Dermis blood vessel endothelial cell (primary cell): ENCODE measurements around the gene HNRNPA1L2. TPM values are rescaled to one million over a fixed set of nuclear protein-coding genes. Genes with fewer than 3 reads are reported as not detected.
A peak's percentile ranks its signal among the peaks of the same experiment; 100 is the strongest.
"Not testable (repeated sequence)": the region's sequence is repeated elsewhere in the genome, so short reads cannot be mapped to it uniquely, and the experiment has no call there.

Experiments used
- DNase-seq: peaks from one replicate; pipeline ENCODE4 v3.0.0; 2010
- total RNA-seq: library from RNA; depleted of rRNA; stranded (reverse); fragments of >200 nt; gene quantifications from 2 replicates; pipeline ENCODE4 v1.2.3, GENCODE V29; 2014

HNRNPA1L2 gene
- 2.2 and 4.0 TPM in 2 replicates for total RNA-seq

DNA sequence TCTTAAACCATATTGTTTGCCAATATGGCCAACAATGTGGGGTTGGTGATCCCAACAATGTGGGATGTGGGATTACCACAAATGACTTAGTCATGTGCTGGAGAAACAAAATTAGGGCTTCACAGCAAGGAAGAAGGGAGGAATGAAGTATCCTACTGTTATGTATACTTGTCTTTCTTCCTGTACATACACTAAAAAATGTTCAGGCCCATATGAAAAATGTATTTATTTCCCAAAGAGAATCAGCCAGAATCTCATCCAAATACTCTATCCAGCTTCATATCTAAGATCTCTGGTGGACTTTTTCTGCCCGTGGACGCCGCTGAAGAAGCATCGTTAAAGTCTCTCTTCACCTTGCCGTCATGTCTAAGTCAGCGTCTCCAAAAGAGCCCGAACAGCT lies at the start of gene HNRNPA1L2:
HNRNPA1L2 (plus strand) TSS at position 301 of the 400 bp plus-strand sequence; CDS start at position 363, 62 bp downstream.
- DNase-seq, result no peak

DNA sequence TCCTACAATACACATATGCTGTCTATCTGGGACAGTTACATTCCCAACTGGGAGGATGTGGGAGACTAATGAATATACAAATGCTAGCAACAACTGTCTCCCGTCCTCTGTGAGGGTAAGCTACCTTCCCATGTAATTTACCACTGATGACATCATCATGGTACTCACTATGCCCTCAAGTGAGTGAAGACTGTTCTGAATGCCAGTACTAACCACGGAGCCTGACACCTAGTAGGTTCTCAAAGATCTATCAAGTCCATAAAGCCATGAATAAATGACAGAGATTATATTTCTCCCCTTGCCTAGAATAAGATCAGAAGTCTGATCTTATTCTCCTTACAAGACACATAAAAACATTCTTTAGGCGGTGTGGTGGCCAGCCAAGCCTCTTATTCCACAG lies 49.1 kb upstream of the HNRNPA1L2 start:
- not testable (repeated sequence) for DNase-seq

DNA sequence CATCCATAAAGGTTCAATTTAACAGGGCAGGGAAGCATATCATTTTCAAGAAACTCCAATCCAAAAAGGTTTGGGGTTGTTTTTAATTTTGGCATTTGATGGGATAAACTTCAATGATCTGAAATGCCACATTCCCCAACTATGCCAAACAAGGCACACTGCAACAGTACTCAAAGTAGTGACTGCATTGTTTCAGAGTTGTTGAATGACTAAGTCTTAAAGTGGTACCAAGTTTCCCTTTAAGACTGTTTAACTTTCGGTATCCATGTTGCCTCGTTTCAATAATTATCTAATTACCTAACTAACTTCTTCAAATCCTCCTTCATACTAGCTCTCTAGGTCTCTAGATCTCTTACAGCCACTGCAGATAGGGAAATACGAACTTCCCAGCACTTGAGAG lies 48.4 kb upstream of the HNRNPA1L2 start:
- DNase-seq, result not testable (repeated sequence)

DNA sequence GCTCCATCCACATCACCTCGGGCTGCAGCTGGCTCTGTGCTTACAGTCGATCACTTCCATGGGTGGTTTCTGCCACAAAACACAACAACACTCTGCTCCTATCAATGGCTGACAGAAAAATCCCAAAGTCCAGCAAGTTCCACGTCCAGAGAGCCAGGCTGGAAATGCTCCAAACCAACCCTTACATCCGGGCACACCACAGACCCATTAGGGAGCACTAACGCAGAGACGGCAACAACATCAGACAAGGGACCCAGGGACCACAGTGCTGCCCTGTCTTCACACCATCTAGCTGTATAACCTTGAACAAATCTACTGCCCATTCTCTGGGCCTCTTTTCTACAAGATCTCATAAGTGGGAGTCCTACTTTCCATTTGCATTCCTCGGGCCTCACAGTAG lies 47.9 kb upstream of the HNRNPA1L2 start:
- DNase-seq, result not testable (repeated sequence)

DNA sequence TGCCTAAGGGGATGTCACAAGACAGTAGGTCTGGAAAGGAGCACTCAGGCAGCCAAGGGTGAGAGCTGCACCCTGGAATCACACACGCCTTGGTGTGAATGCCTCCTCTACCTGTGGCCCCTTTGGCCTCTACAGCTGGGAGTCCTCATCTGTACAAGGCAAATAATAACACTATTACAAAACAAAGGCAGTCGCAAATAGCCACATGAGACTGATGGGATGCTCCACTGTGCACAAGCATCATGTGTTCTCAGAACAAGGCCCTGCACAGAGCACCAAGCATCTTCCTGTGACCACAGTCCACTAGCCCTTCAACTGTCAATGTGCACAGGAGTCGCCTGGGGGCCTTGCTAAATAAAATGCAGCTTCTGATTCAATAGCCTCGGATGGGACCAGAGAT lies 44.6 kb upstream of the HNRNPA1L2 start:
- DNase-seq, result no peak

DNA sequence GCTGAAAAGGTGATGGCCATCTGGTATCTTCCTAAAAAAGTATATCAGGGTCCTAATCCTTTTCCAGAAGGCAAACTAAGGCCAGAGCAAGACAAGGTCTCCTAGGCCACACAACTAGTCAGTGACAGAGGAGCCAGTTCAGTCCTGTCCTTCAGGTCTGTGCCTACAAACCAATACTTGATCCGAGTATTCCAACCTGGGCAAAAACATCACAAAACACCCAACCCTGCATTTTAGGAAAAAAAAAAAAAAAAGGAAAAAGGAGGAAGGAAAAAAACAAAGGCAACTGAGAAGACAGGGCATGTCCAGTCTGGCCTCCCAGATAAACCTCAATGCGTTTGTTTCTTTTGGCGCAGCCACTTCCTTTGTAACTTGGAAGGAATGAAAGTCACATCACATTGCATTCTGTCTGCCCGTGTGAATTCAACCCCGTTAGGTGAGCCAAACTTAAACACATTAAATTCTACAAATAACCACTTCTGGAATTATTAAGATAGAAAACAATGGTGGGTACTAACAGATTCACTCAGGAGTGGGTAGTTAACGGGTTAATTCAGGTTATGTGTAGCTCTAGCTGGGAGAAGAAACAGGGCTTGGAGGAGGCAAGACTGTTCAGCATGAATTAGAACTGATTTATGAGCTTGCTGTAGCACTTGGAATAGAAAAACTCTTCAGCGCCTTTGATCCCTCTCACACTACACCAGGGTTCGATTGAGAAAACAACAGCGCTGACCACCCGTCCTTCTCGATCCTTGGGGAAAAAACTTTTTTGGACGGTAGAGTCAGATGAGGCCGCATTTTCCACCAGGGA lies 43.0 kb upstream of the HNRNPA1L2 start:
- DNase-seq, result peak; percentile 79

DNA sequence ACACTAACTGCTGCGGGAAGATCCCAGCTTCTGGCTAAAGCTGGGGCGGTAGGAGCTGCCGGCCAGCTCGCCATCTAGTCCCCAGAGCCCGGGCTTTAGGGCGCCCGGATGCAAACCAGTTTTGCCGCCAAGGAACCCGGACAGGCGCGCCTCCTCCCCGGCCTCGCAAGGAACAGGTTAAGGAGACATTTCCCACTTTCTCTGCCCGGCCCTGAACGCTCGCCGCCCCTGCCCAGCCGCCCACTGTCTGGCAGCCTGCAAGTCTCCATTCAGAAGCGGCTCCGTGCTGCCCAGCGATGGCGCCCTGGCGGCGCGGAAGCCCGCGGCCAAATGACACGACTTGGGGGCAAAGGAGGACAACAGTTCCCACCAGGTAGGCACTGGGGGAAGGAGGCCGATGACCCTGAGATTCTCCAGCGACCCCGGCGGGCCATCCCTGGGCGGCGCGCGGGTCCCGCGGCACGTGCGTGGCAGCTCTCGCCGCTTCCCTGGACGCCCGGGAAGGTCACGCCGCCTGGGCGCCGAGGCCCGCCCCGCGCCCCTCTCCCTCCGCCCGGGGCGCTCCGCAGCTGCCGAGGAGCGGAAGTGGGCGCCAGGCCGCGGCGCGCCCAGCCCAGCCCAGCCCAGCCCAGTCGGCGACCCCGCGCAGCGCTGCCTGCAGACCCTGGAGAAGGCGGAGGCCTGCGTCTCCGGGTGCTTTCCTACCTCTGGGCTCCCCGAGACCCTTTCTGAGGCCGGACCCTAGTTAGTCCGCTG lies 42.2 kb upstream of the HNRNPA1L2 start:
- DNase-seq, result peak; percentile 50

DNA sequence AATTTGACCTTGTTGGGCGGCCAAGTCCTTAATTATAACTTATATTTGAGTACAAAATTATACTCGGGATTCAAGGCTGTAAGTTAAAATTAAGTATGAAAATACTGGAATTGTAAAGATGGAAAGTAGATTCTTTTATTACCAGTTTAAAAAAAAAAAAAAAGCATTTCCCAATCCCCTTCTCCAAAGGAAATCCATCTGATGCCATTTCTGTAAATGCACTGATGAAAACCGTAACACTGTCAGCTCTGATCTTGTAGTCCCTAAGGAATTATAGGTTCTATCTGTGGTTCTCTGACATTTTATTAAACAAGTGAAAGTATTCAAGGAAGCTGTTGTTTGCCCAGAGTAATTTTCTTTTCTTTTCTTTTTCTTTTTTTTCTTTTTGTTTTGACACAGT lies 41.6 kb upstream of the HNRNPA1L2 start:
- no peak for DNase-seq

DNA sequence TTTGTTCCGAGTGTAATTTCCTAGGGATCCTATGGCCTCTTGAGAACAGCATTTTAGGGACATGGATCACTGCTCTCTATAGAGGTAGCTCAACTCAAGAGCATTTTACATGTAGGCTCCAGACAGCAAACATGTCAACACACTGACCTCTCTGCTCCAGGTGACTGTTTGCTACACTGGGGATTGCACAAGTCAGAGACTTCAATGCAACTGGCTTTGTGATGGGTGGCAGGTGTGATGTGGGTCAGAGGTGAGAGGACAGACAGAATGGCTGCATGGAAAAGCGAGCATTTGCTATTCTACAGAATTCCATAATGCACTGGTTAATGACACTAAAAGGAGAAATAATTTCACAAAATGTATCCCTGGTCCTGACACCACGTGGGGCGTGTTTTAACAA lies 38.9 kb upstream of the HNRNPA1L2 start:
- DNase-seq, result not testable (repeated sequence)

DNA sequence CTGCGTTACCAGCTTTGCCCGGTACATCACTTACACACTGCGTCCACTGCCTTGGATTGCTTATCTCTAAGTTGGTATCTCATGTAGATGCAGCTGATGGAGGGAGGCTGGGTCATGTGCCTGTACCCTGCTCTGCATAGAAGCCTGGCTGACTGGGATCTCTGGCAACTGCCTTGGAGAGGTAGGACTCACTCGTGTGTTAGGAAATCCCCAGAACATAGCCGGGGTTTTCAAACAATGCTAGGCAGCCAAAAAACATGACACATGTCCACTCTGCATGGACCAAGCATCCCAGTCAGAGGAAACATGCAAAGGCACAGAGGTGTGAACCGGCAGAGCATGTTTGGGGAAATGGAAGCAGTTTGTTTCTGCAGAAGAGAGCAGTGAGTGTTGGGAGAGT lies 36.1 kb upstream of the HNRNPA1L2 start:
- DNase-seq, result not testable (repeated sequence)

DNA sequence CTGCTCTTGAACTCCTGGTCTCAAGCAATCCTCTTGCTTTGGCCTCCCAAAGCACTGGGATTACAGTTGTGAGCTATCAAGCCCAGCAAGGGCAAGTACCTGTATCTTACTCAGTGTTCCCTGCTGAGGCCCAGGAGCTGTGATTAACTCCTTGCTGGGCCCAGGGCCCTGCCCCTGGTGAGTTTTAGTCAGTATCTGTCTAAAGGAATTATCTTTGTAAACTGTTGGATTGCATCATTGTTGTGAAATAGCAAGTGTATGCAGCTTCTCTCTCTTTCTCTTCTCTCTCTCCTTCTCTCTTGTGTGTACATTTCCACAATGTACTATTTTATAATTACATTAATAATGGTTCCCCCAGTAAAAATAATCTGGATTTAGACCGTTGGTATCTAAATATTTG lies 35.4 kb upstream of the HNRNPA1L2 start:
- not testable (repeated sequence) for DNase-seq

DNA sequence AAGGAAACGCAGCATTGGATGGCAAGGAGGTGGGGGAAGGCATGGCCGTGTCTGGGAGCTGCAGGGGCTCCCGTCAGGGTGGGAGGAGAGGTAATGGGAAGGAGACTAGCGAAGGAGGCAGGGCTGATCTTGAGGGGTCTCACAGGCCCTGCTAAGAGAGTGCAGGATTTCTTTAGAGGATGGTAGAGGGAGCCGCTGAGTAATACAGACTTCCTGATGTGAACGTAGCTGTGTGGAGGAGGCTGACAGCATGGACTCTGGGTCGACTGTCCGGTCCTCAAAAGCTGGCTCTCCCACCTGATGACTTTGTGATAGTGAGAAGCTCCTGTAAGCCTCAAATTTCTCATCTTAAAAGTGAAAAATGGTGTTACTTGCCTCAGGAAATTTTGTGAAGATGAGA lies 34.0 kb upstream of the HNRNPA1L2 start:
- DNase-seq, result not testable (repeated sequence)

DNA sequence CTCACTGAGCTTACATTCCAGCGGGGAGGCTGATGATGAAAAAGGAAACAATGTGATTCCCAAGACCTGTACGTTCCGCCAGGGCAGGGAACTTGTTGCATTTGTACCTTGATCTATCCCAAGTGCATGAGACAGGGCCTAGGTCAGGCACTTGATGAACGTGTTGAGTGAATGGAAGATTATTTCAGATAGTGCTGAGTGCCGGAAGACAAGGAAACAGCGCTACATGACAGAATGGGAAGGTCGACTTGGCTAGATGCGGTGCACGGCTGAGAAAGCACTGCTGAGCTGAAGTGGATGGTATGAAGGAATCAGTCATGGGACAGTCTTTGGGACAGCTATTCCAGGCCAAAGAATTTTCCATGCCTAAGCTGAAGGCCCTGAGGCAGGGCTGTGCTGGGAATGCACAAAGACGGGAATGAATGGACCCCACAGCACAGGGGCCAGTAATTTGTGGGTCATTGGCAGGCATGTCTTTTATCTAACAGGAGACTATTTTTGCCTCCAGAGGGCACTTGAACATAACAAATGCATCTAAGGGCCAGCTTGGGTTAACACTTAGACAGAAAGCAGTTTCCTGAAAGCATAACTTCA lies 33.1 kb upstream of the HNRNPA1L2 start:
- DNase-seq, result peak; percentile 76

DNA sequence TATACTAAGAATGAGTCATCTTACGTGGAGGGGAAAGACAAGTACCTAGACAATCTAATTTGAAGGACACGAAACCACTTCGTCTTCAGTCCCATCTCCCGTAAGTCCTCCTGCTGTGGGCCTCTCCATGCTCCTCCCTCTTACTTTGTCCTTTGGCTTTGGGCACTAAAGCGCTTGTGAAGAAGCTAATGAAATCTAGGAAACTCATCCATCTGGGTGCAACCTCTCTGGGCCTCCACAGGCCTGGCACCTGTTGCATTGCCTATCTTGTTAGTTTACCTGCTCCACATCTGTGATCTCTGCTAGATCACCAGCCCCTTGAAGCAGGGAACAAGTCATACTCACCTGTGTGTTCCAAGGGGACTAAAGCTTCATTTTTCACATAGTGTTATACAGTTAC lies 32.1 kb upstream of the HNRNPA1L2 start:
- DNase-seq, result not testable (repeated sequence)

DNA sequence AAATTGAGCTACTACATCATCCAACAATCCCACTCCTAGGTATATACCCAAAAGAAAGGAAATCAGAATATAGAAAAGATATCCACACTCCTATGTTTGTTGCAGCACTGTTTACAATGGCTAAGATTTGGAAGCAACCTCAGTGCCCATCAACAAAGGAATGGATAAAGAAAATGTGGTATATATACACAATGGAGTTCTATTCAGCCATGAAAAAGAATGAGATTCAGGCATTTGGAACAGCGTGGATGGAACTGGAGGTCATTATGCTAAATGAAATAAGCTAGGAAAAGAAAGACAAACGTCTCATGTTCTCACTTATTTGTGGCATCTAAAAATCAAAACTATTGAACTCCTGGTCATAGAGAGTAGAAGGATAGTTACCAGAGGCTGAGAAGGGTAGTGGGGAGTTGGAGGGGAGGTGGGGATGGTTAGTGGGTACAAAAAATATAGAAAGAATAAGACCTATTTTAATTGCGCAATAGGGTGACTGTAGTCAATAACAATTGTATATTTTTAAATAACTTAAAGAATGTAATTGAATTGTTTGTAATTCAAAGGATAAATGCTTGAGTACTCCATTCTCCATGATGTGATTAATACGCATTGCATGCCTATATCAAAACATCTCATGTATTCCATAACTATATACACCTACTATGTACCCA lies 27.0 kb upstream of the HNRNPA1L2 start:
- DNase-seq, result no peak

DNA sequence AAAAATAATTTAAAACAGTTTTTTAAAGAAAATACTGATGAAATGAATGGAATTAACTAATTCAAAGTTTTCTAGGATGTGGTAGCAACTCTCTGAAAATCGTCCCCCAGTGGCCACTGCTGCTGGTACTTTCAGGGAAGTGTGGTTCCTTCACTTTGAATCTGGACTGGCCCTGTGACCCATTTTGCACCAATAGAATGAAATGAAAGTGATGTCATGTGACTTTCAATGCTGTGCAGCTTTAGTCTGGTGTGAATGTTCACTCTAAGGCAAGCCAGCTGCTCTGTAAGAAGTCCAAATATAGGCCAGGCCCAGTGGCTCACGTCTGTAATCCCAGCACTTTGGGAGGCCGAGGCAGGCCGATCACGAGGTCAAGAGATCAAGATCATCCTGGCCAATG lies 26.4 kb upstream of the HNRNPA1L2 start:
- DNase-seq, result no peak

DNA sequence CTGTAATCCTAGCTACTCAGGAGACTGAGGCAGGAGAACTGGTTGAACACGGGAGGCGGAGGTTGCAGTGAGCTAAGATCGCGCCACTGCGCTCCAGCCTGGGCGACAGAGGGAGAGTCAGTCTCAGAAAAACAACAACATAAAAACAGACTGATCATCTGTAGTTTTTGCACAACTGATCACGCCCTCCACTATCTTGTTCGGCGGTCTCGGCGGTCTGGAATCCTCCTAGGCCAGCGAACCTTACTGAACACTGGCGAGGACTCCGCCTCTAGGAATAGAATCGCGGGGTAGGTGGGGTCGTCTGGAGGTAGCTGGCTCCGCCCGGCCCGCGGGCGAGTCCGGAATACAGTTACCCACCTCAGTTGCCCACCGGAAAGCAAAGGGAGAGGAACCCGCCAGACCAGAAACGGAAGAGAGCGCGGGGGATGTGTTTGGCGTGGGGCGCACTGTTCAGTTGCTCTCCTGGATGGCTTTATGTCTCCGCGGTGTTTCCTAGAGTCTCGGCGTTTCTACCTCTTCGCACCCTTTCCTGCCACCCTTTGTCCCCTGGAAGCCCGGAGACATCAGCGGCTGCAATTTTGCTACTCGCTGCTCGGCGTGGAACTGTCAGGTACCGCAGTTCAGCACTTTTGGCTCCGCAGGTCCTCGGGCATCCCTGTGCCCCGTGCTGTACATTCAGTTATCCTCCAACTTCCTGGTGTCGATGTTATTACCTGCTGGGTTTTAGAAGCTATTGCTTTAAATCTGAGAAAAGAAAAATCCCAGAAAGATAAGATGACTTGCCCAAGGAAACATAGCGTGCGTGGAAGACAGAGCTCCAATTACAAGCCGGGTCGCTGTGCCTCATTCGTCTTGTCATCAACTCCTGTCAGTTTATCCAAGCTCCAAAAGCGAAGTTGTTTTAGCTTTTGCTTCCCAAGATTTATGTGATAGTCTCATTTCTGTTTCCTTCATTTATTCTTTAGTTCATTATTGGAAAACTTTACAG lies 24.9 kb upstream of the HNRNPA1L2 start:
- peak; percentile 77 for DNase-seq

DNA sequence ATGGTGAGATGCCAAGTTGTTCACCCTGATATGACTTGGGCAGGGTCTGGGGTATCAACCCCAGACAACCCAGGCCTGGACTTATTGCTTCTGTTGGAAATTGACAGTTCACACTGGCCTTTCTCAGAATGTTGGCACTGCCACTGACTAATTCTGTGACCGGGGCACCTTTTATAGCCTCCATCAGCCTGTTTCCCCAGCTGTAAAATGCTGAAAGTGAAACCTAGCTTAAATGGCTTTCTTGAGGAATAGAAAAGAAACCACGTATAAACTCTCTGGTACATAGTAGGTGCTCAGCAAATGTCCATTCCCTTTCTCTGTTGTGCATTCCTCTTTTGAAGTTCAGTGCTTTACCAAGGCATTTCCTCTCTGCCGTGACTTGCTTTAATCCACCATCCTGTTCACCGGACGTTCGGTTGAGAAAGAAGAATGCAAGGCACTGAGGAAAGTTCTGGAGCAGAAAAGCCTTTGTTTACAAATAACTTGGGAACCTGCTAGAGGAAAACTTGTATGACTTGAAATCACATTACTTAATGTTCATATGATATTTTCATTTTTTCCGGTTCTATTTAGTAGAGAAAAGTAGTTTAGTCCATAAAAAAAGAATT lies 11.0 kb upstream of the HNRNPA1L2 start:
- DNase-seq, result peak; percentile 70

DNA sequence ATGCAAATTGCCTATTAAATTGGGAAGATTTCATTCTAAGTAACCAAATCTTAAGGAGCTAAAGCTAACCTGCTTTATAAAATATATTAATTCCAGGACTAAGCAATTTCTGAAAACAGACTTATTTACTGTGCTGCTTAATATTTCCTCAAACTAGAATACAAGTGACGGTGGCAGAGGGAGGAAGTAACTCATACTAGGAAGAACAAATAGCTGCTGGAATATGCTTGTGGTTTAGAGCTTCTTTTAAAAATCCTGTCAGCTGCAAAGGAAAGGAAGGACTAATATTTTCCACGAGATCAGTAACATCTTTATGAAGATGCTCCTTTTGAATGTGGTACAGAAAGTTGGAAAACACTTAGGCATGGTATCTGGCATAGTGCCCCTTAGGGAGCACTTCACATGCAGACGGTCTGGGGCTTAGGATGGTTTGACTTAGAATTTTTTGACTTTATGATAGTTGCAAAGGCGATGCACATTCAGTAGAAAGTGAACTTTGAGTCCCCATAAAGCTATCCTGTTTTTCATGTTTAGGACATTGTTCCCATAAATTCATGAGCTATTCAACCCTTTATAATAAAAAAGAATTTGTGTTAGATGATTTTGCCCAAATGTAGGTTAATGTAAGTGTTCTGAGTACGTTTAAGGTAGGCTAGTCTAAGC lies 3.4 kb upstream of the HNRNPA1L2 start:
- DNase-seq, result no peak

DNA sequence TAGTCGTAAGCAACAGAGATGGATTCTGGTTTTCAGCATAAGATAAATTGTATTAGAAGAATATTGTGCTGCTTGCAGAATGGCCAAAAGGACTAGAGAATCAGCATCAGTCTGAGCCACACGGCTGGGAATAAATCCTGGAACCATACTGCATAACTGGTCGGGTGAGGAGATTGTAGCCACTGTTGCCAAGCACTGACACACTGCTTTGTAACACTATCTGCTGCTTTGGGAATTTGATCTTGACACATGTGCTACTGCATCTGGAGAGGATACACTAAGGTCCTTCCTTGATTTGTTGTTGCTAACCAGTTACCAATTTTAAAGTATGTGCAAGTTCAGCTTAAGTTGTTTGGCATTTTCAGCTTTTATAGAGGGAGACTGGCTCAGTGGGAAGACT lies 1.9 kb downstream of the HNRNPA1L2 start:
- no peak for DNase-seq

DNA sequence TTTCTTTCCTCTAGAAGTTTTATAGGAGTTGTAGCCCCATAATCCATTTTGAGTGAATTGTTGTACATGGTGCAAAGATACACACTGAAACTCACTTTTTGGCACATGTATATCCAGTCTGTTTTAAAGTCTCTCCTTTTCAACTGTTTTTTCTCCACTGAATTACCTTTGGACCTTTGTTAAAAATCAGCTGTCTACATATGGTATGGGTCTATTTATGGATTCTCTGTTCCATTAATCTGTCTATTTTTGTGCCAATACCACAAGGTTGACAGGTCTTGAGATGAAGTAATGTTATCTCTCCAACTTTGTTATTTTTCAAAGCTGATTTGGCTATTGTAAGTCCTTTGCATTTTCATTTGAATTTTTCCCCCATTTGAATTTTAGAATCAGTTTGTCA lies 4.7 kb downstream of the HNRNPA1L2 start:
- no peak for DNase-seq
